ENCODE results near the gene HCN4.

DNA sequence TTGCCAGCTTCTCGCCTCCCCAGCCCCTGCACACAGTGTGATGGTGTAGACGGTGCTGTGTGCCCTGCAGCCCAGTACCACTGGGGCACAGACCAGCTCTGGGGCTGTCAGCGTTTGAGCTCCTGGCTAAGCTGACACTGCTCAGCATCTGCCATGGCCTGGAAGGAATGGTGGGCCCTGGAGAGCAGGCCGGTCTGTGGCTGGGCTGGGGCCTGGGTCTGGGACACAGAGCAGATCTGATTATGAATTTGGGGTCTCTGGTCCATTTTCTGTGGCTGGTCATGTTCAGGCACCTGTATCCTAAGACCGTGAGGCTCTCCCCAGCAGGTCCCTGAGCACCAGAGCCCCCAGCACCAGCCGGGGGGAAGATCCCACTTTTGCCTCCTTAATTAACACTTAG is 34.7 kb downstream of the HCN4 start:
- TF ChIP-seq POLR2AphosphoS5 (IDR thresholded peaks at IDR 0.05) (no peak), CTCF (IDR thresholded peaks at IDR 0.05) (no peak)
